Mesenchymal stem cell (in vitro differentiated cells and primary cell): ENCODE measurements around the gene CD6.

Source experiments
- DNase-seq: peaks from one replicate; pipeline ENCODE4 v3.0.0-alpha.2; 2013
- H2AFZ ChIP-seq: one replicate; pipeline ENCODE4 v1.6.1; 2013; ENCODE audit warnings: low read depth, mild to moderate bottlenecking, control low read depth, inconsistent platforms, low read length, moderate library complexity
- H2AK5ac ChIP-seq: 2 replicates; pipeline ENCODE4 v1.6.1; 2013; ENCODE audit warnings: low read length, moderate library complexity, mild to moderate bottlenecking, inconsistent platforms; ENCODE audit not compliant: severe bottlenecking
- H2BK120ac ChIP-seq: one replicate; pipeline ENCODE4 v1.6.1; 2013; ENCODE audit warnings: low read depth, mild to moderate bottlenecking, inconsistent platforms, low read length, moderate library complexity
- H2BK12ac ChIP-seq, 2 experiments: one replicate each; pipeline ENCODE4 v1.6.1; 2013; ENCODE audit warnings: inconsistent platforms in 2 of 2, low read length in 2 of 2, mild to moderate bottlenecking in 2 of 2, moderate library complexity in 2 of 2, control low read depth in 1 of 2
- H2BK15ac ChIP-seq: one replicate; pipeline ENCODE4 v1.6.1; 2013; ENCODE audit warnings: mild to moderate bottlenecking, low read depth, inconsistent platforms; ENCODE audit not compliant: poor library complexity, severe bottlenecking
- H2BK5ac ChIP-seq: 2 replicates; pipeline ENCODE4 v1.6.1; 2013; ENCODE audit warnings: low read depth, mild to moderate bottlenecking, low read length, control low read depth, inconsistent platforms; ENCODE audit not compliant: poor library complexity, severe bottlenecking
- H3K14ac ChIP-seq, 2 experiments: one replicate each; pipeline ENCODE4 v1.6.1; 2013; ENCODE audit warnings: inconsistent platforms in 2 of 2, low read length in 2 of 2, control low read depth in 1 of 2, mild to moderate bottlenecking in 1 of 2, moderate library complexity in 1 of 2
- H3K18ac ChIP-seq, 2 experiments: one replicate each; pipeline ENCODE4 v1.6.1; 2013; ENCODE audit warnings: inconsistent platforms in 2 of 2, low read length in 2 of 2, control low read depth in 1 of 2, low read depth in 1 of 2, mild to moderate bottlenecking in 1 of 2
- H3K23ac ChIP-seq, 2 experiments: one replicate each; pipeline ENCODE4 v1.6.1; 2013; ENCODE audit warnings: inconsistent platforms in 2 of 2, low read length in 2 of 2, mild to moderate bottlenecking in 2 of 2, moderate library complexity in 2 of 2, control low read depth in 1 of 2
- H3K27ac ChIP-seq: 2 replicates; pipeline ENCODE4 v1.5.1; 2013; ENCODE audit warnings: mild to moderate bottlenecking, moderate library complexity, low read length, control low read depth, inconsistent platforms; ENCODE audit not compliant: poor library complexity, severe bottlenecking
- H3K27me3 ChIP-seq, 2 experiments: 2 replicates each; pipeline versions ENCODE4 v1.6.1 to v1.7.0; 2013; ENCODE audit warnings: low read length in 2 of 2, mild to moderate bottlenecking in 2 of 2, moderate library complexity in 2 of 2, control low read depth in 1 of 2, inconsistent platforms in 1 of 2; ENCODE audit not compliant: control insufficient read depth in 1 of 2, insufficient read depth in 1 of 2
- H3K36me3 ChIP-seq, 2 experiments: 2 replicates each; pipeline versions ENCODE4 v1.6.1 to v1.7.0; 2013; ENCODE audit warnings: low read length in 2 of 2, control low read depth in 1 of 2, inconsistent platforms in 1 of 2, low read depth in 1 of 2, mild to moderate bottlenecking in 1 of 2; ENCODE audit not compliant: insufficient read depth in 2 of 2, control insufficient read depth in 1 of 2
- H3K4ac ChIP-seq, 2 experiments: one replicate each; pipeline ENCODE4 v1.6.1; 2013; ENCODE audit warnings: inconsistent platforms in 2 of 2, low read length in 2 of 2, mild to moderate bottlenecking in 2 of 2, moderate library complexity in 2 of 2, control low read depth in 1 of 2, low read depth in 1 of 2
- H3K4me1 ChIP-seq: 2 replicates; pipeline ENCODE4 v1.6.1; 2013; ENCODE audit warnings: low read depth, low read length, control low read depth; ENCODE audit not compliant: control insufficient read depth, insufficient read depth
- H3K4me2 ChIP-seq: 2 replicates; pipeline ENCODE4 v1.6.1; 2013; ENCODE audit warnings: low read length, mild to moderate bottlenecking, inconsistent platforms; ENCODE audit not compliant: poor library complexity, severe bottlenecking
- H3K4me3 ChIP-seq, 2 experiments: 2 replicates each; pipeline versions ENCODE4 v1.5.1 to v1.7.0; 2013; ENCODE audit warnings: low read length in 2 of 2, mild to moderate bottlenecking in 2 of 2, control low read depth in 1 of 2, low read depth in 1 of 2; ENCODE audit not compliant: insufficient read depth in 1 of 2
- H3K79me1 ChIP-seq: replicated peaks from 2 replicates; pipeline ENCODE4 v1.6.1; 2013; ENCODE audit warnings: mild to moderate bottlenecking, control low read depth, low read length, inconsistent platforms; ENCODE audit not compliant: poor library complexity, severe bottlenecking
- H3K9ac ChIP-seq: 2 replicates; pipeline ENCODE4 v1.7.0; 2013; ENCODE audit warnings: mild to moderate bottlenecking, low read length, moderate library complexity
- H3K9me3 ChIP-seq: 2 replicates; pipeline ENCODE4 v1.7.0; 2013; ENCODE audit warnings: mild to moderate bottlenecking, low read length; ENCODE audit not compliant: control insufficient read depth
- H4K8ac ChIP-seq: one replicate; pipeline ENCODE4 v1.6.1; 2013; ENCODE audit warnings: inconsistent platforms, mild to moderate bottlenecking, low read length, moderate library complexity
- H4K91ac ChIP-seq: one replicate; pipeline ENCODE4 v1.6.1; 2013; ENCODE audit warnings: mild to moderate bottlenecking, low read length, inconsistent platforms
- WGBS: methylation state at CpG from one replicate; pipeline ENCODE4 v1.1.7; 2013; ENCODE audit warnings: mixed read lengths; 5-methylcytosine and 5-hydroxymethylcytosine counted together

CD6 gene

DNA sequence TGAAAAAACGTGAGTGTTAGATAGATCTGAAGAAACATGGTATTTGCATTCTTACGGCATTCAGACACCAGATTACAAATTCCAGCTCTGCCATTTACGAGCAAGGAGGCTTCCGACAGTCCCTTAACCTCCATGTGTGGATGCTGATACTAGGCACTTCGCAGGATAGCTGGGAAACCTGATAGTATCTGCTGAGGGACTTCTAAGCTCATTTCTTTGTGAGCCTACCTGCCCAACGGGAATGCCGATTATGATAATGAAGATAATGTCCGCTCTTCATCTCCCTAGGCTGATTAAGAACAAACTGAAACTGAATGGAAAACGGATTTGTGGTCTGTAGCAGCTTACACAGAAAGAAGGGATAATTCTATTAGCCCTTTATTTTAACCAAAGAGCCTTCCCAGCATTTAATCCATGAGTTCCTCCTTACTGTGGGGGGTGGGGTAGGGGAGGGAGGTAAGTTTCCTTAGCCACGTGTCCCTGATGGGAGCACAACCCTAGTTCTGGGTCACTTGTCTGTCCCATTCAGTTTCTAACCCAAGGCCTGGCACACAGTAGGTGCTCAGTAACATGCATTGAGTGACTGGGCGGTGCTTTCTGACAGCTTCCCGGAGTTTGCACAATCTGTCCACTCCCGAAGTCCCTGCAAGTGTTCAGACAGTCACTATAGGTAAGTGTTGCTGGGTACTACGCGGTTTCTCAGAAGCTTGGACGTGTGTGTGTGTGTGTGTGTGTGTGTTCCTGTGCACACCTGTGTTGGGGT is 39.2 kb downstream of the CD6 start:
- Histone ChIP-seq H3K9me3 (no peaks in the 10 kb centered on the region), H3K18ac (no peak overlapping the region), H2BK15ac (no peak overlapping the region), H2AK5ac (no peak overlapping the region), H3K14ac (no peak overlapping the region), H4K91ac (no peak overlapping the region), H3K9ac (no peak overlapping the region), H3K4ac (no peak overlapping the region), H3K4me3 (no peak overlapping the region), H2BK120ac (no peak overlapping the region), H2BK5ac (no peak overlapping the region), H3K4me1 (peaks cover 47% of the 10 kb centered on the region), H4K8ac (no peak overlapping the region), H2AFZ (no peak overlapping the region), H3K4me2 (no peak overlapping the region), H3K79me1 (no peaks in the 10 kb centered on the region), H2BK12ac (no peak overlapping the region), H3K36me3 (no peaks in the 10 kb centered on the region), H3K23ac (no peak overlapping the region), H3K27ac (no peak overlapping the region), H3K27me3 (peaks cover 0 to 89% of the 10 kb centered on the region in 2 experiments)
- DNase-seq: no peak
- WGBS: 76% methylated on average over 12 of the region's 16 CpGs

DNA sequence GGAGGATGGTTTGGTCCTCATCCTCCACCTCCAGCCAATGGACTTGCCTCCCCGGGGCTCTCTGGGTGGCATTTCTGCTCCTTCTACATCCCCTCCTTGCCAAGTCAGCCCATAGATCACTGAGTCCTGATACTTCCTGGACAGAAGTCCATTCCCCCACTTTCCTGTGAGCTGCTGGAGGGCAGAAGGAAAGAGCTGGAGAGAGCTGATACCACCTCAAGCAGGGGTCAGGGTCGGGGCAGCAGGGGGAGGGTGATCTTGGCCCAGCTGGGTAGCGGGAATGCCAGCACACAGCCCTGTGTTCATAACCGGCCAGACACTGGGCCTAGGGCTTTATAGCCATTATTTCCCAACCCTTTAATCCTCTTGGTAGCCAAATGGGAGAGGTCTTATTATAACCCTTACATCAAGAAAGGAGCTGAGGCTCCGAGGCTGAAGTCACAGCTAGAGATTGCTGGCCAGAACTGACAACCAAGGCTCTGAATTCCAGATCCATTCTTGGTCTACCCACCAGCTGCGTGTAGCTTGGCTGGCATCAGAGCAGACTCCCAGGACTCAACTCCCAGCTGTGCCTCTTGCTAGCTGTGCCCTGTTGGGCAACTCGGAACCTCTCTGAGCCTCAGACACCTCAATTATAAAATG is 39.9 kb downstream of the CD6 start:
- no peak overlapping the region for H3K14ac ChIP-seq
- no peak overlapping the region for H3K18ac ChIP-seq
- H3K79me1 ChIP-seq: no peaks in the 10 kb centered on the region
- peak overlapping the region; percentile 4 for H2AK5ac ChIP-seq
- H3K4ac ChIP-seq: no peak overlapping the region
- H2AFZ ChIP-seq: no peak overlapping the region
- peak overlapping the region; percentile 82 for H3K27ac ChIP-seq
- no peak overlapping the region for H2BK15ac ChIP-seq
- peaks cover 0 to 90% of the 10 kb centered on the region in 2 experiments for H3K27me3 ChIP-seq
- no peak overlapping the region for H2BK12ac ChIP-seq
- no peaks in the 10 kb centered on the region for H3K36me3 ChIP-seq
- H3K9me3 ChIP-seq: no peaks in the 10 kb centered on the region
- no peak overlapping the region for H3K9ac ChIP-seq
- no peak overlapping the region for H2BK5ac ChIP-seq
- no peak for DNase-seq
- no peak overlapping the region for H3K4me2 ChIP-seq
- no peak overlapping the region for H2BK120ac ChIP-seq
- WGBS: 81% methylated on average over 4 of the region's 7 CpGs
- no peak overlapping the region for H3K23ac ChIP-seq
- H3K4me3 ChIP-seq: no peak overlapping the region
- no peak overlapping the region for H4K8ac ChIP-seq
- H3K4me1 ChIP-seq: peaks cover 48% of the 10 kb centered on the region
- H4K91ac ChIP-seq: no peak overlapping the region

DNA sequence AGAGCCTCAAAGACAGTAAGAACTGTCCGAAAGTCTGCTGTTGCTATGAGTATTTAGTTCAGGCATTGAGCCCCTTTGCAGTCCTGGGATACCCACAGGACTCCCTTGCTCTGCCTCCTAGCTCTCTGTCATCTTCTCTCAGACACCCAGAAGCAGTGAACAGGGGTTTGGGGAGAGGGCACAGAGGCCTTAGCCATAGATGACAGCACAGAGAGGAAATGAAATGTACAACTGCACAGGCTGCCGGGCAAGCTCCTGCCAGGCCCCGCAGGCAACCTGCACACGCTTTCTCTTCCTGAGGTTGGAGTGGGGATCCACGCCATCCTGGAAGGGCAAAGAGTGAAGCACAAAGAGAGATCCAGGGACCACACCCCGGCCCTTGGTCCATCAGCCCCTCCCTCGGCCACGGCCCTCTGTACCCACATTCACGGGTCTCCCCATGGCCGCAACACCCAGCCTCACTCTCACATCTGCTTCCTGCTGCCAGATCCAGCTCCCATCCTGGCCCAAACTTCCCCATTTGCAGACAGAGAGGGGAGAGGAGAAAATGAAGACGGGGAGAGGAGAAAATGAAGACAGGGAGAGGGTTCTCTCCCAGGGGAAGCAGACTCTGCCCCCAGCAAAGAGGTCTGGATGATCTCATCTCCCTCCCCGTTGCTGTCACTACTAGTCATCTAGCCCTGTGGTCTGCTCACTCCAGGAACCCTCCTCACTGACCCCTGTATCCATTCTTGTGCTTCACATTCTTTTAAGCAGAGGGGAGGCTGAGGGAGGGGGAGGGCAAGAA is 40.7 kb downstream of the CD6 start:
- H3K18ac ChIP-seq: no peak overlapping the region
- WGBS: 57% methylated on average over 8 of the region's 12 CpGs

DNA sequence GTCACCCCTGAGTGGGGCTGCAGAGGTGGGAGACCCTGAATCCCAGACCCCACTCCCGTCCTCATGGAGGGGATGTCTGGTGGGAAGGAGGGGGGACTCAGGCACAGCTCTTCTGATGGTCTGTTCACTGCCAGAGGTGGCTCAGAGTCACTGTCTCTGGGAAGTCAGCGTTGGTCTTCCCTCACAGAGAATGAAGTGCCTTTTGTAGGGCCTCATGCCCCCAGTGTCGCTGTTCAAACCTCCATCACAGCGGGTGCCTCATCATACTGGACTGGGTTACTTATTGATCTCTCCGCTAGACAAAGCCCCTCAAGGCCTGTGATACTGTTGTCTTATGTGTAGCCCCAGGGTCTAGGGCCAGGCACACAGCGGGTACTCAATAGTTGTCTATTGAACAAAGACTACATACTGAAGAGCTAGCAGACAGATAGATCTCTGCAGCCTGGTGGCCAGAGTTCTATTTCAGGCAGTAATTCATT is 41.3 kb downstream of the CD6 start:
- H3K4me2 ChIP-seq: peak overlapping the region; percentile 20
- H2BK5ac ChIP-seq: peak overlapping the region; percentile 32
- H3K4ac ChIP-seq: no peak overlapping the region
- no peak for DNase-seq
- H4K91ac ChIP-seq: no peak overlapping the region
- H2BK15ac ChIP-seq: no peak overlapping the region
- H3K79me1 ChIP-seq: no peaks in the 10 kb centered on the region
- H3K27ac ChIP-seq: peak overlapping the region; percentile 73
- H3K36me3 ChIP-seq: no peaks in the 10 kb centered on the region
- H3K14ac ChIP-seq: no peak overlapping the region
- H3K23ac ChIP-seq: no peak overlapping the region
- peaks cover 47% of the 10 kb centered on the region for H3K4me1 ChIP-seq
- no peak overlapping the region for H3K18ac ChIP-seq
- no peak overlapping the region for H2AFZ ChIP-seq
- H3K9ac ChIP-seq: no peak overlapping the region
- no peak overlapping the region for H3K4me3 ChIP-seq
- 76% methylated on average over 6 of the region's 6 CpGs for WGBS
- H2AK5ac ChIP-seq: no peak overlapping the region
- no peaks in the 10 kb centered on the region for H3K9me3 ChIP-seq
- no peak overlapping the region for H2BK12ac ChIP-seq
- peaks cover 0 to 90% of the 10 kb centered on the region in 2 experiments for H3K27me3 ChIP-seq
- H2BK120ac ChIP-seq: no peak overlapping the region
- H4K8ac ChIP-seq: no peak overlapping the region

More for the DNA sequence above, 40.7 kb downstream of the CD6 start:
- Histone ChIP-seq H2AK5ac (peak overlapping the region; percentile 5), H2AFZ (no peak overlapping the region), H3K79me1 (no peaks in the 10 kb centered on the region), H2BK5ac (peak overlapping the region; percentile 45), H3K4ac (no peak overlapping the region), H3K4me1 (peaks cover 48% of the 10 kb centered on the region), H2BK12ac (no peak overlapping the region), H3K36me3 (no peaks in the 10 kb centered on the region), H3K9ac (no peak overlapping the region), H3K4me3 (no peak overlapping the region), H3K23ac (no peak overlapping the region), H3K9me3 (no peaks in the 10 kb centered on the region), H3K27me3 (peaks cover 0 to 90% of the 10 kb centered on the region in 2 experiments), H2BK15ac (no peak overlapping the region), H3K27ac (peak overlapping the region; percentile 82), H4K8ac (no peak overlapping the region), H2BK120ac (no peak overlapping the region), H3K14ac (no peak overlapping the region), H3K4me2 (peak overlapping the region; percentile 20), H4K91ac (no peak overlapping the region)
- DNase-seq: no peak
